GM18507 (cell line): ENCODE results near the gene TAPT1.
"Not testable (repeated sequence)": the region's sequence is repeated elsewhere in the genome, so short reads cannot be mapped to it uniquely, and the experiment has no call there.

Experiments
- DNase-seq: peaks from one replicate; pipeline ENCODE4 v3.0.0; 2011; ENCODE audit warnings: low read depth; ENCODE audit not compliant: insufficient read length; ENCODE audit errors: extremely low spot score
- FAIRE-seq: peaks from 2 replicates; lab custom pipeline; 2011; peaks lifted over from hg19 to GRCh38; lab: Jason Lieb, UNC

TAPT1 gene

DNA sequence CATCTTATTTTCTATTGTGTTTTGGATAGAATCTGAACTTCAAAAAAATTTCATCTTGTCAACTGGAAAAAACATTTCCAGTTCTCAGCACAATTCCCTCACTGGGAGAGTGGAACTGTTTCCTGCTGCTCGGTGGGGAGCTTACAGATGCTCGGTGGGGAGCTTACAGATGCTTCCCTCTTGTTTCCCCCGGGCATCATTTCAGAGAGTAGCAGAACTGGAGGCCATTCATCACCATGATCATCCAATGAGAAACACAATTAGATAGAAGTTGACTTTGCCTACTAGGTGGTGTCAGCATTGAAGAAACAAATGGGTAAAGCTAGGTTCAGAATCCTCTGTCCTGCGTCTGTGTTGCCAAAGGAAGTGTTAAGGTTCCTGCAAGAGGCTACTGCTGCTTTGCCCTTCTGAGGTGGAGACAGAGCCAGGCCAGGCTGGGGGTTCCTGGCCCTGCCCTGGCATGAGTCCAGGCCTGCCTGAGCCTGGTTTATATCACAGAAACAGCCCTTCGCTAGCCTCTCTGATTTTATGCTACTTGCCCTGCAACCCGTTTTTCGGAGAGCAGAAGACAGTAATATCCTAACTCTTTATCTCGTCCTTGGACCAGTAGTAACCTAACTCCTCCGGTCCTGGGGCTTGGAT lies 70.6 kb downstream of the TAPT1 start:
- FAIRE-seq: no peak
- DNase-seq: no peak

DNA sequence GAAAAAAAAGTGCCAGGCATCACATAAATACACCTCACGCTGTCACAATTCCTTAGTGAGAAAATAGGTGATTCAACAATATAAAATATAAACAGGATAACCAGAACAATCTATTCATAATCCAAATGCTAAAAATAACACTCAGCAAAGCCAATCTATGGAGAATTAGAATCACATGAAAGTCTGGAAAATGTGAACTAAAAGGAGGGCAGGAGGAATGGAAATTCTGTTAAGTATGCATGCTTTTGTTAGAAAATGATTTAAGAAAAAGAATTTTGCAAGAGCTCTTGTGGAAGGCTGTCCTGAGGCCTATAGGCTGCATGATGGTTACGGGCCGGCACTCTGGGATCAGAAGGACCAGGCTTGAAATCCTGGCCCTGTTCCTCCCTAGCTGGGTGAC lies 71.8 kb downstream of the TAPT1 start:
- DNase-seq (no peak), FAIRE-seq (no peak)

DNA sequence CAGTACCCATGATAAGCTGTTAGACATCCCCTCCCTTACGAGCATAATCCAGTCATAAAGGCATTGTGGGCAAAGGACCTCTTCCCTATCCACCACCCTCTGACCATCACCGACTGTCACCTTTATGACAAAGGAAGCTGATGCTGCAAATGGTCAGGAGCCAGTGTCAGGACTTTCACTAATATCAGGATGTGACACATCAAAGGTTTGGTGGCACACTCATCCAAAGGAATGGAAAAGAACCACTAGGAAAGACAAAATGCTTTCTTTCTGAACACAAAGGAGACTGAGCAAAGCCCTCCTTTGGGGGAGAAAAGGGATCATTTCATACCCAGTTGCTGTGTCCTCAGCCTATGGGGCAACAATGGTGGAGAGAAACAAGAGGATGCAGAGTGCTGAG lies 75.6 kb downstream of the TAPT1 start:
- DNase-seq (no peak), FAIRE-seq (no peak)

DNA sequence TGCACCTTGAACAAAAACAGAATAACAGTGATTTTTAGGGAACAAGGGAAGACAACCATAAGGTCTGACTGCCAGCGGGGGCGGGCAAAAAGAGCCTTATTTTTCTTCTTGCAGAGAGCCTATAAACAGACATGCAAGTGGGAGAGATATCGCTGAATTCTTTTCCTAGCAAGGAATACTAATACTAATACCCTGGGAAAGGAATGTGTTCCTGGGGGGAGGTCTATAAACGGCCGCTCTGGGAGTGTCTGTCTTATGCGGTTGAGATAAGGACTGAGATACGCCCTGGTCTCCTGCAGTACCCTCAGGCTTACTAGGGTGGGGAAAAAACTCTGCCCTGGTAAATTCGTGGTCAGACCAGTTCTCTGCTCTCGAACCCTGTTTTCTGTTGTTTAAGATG lies 81.4 kb downstream of the TAPT1 start:
- not testable (repeated sequence) for DNase-seq, FAIRE-seq

DNA sequence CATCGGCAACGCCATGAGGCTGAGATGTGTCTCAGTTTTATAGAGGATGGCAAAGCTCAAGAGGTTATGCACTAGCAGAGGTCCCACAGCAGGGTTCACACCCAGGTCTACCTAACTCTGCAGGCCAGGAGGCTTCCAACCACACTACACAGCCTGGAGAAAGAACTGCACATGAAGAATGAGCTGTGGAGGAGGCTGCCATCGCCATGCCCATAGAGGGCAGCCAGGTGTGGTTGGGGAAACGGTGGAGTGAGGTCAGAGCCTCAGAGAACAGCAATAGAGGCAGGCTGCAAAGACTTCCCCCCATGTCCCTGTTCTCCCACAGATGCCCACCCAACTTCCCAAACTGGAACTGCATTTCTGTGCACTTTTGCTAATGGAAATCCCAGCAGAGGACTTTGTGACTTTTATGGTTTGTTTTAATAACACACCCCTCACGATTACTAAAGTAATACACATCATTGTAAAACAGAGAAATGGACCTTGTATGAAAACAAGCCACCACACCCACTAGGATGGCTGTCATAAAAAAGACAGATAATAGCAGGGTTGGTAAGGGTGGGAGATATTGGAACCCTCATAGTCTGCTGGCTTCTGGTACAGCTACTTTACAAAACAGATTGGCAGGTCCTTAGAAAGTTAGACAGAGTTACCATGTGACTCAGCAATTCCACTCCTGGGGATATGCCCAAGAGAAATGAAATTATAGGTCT lies 83.5 kb downstream of the TAPT1 start:
- FAIRE-seq: no peak
- no peak for DNase-seq

DNA sequence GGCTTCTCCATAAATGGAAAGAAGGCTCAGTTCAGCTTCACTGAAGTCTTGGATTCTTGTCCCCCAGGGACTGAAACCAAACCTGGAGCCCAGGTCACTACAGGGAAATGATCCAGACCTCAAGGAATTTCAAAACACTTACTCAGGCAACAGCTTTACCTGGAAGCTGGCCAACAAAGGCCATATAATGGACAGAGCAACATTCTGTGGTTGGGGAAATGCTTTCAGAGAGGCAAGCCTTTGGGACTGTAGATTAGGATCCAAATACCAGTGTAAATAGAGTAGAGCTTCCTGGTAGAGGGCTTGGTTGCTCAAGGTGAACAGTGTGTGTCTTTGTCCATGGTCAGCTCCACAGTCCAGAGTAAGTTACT lies 85.4 kb downstream of the TAPT1 start:
- FAIRE-seq (no peak), DNase-seq (no peak)

DNA sequence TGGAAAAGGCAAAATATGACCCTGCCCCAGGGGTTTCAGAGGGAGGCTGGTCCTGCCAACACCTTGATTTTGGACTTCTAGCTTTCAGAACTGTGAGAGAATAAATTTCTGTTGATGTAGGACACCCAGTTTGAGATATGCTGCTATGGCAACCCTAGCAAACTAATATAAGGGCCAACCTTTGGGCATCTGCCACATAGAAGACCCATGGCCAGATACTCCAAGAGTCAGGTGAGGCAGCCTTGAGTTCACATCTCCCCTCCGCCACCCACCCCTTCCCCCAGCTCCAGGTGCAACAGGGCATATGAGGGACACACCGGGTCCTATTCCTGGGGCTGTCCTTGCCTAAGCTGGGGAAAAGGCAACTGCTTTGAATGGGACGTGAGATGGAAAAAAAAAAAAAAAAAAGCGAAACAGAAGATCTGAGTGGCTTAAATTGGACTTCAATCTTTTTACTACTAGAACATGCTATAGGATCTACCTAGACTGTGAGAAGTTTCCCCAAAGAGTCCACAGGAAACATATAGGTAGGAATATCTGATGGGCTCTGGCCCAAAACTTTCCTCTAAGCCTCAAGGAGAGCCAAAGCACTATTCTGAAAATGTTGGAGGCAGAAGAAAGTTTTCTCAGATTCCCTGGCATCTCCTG lies 85.9 kb downstream of the TAPT1 start:
- DNase-seq: no peak
- no peak for FAIRE-seq

DNA sequence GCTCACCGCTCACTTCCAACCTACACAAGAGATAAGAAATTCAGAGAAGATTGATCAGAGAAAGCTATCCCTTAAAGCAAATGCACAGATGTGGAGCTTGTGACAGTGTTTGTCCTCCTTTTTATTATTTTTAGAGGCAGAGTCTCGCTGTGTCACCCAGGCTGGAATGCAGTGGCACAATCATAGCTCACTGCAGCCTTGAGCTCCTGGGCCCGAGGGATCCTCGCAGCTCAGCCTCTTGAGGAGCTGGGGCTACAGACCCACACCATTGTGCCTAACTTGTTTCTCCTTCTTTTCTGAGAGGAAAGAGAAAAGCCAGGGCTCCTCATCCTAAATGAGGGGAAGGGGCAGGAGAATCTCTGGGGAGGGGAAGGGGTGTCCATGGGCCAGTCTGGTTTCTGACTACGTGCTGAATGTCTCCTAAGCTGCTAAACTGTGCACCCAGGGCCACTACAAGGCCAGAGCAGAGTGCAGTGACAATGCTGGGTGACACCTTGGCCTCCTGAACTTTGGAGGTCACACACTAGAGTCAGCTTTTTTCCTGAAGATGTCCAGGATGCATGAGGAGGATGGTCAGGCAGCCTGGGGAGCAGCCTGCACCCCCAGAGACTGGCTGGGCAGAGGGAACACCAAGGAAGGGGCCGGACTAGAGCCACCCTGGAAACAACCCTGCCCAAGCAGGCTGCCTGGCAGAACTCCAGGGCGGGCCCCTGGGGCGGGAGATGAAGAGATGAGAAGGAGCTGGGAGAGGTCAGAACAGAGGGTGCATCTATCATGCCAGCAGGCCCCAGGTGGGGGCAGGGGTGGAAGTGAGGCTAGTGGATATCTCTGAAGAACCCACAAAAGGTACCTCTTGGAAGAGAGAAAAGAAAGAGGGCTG lies 87.0 kb downstream of the TAPT1 start:
- FAIRE-seq: no peak
- DNase-seq: no peak

DNA sequence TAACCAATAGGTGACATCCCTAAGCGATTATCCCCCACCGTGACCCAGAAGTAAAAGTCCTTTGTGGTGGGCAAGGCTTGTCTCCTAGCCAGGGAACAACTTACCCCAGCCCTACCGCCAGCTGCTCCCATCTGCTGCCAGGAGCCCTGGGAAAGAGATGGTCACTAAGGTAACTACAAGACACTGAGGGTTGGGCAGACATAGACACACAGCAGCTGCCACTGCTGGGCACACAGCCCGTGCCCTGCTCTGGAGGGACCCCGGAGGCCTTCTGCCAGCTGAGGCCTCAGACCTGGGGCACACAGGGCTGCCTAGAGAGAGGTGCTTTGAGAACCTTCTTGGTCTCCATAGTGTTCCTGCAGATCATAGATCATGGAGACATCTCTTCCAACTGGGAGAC lies 89.4 kb downstream of the TAPT1 start:
- FAIRE-seq (no peak), DNase-seq (no peak)

DNA sequence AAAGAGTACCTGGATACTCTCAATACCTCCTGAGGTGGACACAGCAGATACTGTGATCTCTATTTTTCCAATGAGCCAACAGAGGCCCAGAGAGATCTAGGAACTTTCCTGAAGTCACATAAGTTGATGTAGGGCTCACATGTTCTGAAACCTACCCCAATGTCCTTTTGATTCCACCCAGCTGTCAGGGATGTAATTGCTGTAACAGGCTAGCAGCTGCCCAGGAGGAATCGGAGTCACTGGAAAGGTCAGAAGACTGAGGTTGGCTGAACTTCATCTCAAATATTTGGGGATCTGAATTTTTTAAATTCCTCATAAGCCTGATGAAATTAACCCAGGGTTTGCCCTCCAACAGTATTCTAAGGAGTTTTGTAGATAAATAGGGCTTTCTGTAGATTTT lies 90.0 kb downstream of the TAPT1 start:
- DNase-seq: no peak
- no peak for FAIRE-seq

DNA sequence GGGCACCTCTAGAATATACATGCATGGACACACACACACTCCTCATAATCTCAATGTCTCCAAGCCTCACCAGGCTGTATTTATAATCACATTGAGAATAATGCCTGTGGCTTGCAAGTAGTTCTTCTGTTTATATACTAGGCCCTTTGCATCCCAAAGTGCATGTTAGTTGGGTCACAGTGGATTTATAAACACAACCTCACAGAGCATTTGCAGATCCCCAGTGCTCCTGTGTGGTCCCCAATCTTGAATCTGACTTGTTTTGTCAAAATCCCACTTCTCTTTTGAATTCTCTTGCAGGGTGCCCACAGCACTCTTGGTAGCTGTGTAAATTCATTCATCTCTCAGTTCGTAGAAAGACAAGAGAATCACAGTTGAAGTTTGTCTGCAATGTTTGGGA lies 92.9 kb downstream of the TAPT1 start:
- no peak for FAIRE-seq
- DNase-seq: no peak

DNA sequence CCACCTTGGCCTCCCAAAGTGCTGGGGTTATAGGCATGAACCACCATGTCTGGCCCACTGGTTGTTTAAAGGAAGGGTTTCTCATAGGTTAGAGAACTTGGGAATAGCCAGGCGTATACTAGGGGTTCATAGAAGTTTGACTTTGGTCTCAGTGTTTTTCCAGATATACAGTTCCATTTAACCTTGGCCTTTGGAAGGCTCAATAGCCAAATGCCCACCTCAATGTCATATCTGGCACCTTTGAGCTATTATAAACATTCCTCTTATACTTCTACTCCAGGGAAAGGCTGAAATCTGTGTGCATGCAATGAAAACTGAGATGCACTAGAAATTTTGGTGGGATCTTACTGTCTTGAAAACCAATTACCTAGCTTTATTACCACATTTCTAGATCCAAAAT lies 95.0 kb downstream of the TAPT1 start:
- DNase-seq (no peak), FAIRE-seq (no peak)

DNA sequence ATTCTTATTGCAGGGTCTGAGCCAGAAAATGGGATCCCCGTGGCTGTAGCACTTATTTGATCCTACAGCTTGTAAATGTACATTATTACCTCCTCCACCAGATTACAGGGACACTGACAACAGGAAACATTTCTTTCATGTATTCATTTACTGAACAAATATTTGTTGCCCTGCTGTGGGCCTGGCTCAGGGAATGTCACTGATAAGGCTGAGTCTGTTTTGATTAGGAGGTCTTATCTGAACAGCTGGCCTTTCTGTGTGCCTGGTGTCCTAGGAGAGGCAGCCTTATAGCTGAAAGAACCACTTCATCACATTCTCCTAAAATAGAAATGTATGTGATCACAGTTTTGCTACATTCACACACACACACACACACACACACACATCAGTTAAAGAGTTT lies 96.9 kb downstream of the TAPT1 start:
- no peak for DNase-seq
- FAIRE-seq: no peak

DNA sequence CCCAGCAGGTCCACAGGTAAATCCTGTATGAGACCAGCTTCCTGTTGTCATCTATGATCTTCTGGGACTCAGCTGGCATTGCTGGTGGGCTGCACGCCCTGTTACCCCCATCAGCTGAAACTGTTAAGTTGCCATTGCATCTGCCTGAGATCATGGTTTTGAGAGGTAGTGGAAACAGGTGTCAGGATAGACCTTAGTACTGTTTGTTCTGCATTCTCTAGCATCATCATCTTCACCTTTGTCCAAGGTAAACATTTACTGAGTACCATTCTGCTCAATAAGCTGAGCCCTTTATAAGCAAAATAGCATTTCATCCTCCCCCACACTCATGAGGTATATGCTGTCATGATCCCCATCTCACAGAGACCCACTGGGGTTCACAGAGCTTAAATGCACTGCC lies 99.6 kb downstream of the TAPT1 start:
- no peak for DNase-seq
- FAIRE-seq: no peak

DNA sequence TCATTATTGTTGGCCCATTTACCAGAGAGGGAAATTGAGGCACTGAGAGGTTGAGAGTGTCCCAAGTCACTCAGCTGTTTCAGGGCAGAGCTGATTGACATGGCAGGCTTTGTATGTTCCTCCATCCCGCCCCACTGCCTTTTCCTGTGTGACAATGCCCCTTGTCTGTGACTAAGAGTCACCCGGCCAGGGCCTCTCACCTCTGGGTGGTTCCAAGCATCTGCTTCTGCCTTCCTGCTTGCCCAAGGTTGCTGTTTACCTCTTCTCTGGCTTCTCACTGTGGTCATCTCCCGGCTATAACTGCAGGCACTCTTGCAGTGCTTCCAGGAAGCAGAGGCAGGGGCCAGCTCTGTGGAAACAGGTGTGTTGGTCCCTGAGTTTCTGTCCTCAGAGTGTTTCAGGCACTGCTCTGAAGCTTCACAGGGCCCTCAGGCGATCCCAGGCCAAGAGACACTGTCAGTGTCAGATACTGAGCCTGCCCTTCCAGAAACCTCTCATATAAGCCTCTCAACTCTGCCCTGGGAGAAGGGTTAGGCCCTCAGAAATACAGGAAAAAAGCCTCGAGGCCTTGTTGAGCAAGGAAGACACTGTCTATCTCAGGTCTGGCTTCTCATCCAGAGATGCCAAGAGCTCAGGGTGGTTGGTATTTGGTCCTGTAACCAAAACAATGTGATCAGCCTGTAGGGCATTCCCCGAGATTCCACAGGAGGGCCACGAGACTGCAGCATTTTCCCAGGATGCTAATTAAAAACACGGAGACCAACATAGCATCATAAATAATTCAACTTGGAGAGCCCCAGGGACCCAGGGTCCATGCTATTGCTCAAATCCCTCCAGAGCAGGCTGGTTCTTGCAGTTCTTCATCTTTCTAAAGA lies 100.5 kb downstream of the TAPT1 start:
- DNase-seq: no peak
- no peak for FAIRE-seq

DNA sequence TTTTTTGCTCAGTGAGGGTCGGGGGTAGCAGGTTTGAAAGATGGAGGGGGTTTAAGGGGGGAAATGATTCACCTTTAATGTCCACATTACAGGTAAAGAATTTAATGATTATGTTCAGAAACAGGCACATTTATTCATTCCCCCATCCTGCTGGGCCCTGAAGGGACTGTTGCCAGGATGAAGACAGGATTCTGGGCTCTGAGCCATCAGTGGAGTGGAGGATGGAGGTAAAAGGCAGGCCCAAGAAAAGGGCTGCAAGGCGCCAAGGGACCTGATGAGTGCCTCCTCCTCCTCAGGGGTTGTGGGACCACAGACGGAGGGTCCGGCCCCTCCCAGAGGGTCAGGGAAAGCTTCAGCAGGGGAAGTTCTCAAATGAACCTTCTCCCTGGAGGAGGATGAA lies 102.0 kb downstream of the TAPT1 start:
- FAIRE-seq (no peak), DNase-seq (no peak)

DNA sequence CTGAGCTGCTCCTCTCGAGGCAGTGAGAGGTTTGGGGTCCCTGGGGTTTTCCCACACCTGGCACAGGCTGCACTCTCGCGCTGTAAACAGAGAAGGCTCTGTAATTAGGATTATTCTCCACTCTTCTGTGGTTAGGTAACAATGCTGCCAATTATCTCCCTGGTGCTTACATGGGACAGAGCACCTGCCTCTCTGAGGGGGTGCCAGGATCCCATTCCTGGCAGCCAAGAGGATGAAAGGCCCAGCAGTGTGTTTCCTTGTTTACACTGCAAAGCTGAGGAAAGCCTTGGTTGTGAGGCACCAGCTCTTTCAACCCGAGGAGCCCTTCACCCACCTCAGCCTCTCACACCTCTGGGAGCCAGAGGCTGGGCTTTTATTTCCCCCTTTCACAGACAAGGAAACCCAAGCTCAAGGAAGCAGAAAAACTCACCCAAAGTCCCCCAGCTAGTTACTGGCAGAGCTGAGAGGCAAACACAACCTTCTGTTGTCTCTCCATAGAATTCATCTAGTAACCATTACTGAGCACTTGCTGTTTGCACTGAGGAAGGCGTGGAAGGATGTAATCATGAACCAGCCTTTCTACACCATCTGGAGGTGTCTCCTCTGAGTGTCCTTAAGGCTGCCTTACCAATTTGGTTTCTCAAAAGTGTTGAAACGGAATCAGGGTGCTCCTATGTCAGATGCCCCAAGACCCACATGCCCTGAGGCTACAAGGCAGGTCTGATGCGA lies 102.8 kb downstream of the TAPT1 start:
- FAIRE-seq (no peak), DNase-seq (no peak)

DNA sequence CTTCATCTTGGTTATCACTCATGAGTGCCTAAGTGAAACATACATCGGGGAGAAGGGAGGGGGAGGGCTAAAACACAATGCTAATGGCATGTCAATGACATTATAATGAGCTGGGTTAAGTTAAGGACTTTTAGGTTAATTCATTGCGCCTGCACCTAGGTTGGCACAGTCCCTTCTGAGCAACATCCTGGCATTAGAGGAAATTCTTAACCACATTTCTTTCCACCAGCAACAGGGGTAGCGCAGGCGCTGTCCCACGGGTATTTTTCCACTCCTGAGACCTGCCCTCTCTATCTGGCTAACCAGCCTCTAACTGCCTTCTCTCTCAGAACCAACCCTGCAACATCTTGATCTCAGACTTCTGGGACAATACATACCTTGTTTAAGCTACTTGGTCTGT lies 103.5 kb downstream of the TAPT1 start:
- no peak for FAIRE-seq
- DNase-seq: no peak

DNA sequence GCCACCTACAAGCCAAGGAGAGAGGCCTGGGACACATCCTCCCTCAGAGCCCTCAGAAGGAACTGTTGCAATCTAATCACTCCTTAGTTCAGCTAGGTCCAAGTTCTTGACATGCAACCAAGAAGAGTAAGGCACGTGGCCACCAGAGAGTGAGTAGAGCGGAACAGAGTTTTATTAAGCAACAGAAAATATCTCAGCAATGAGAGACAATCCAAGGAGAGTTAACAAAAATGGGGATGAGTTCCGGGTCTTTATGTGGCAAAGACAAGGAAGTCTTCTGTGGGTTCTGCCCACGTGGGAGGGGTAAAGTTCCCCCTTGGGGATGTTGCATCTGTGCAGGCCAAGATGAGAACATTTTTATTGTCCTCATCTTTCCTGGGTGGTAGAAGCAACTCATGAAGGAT lies 104.0 kb downstream of the TAPT1 start:
- FAIRE-seq (no peak), DNase-seq (no peak)
